ENCODE results near the gene RNF168. TPM values are rescaled to one million over a fixed set of nuclear protein-coding genes. Genes with fewer than 3 reads are reported as not detected.

RNF168 gene
- polyA plus RNA-seq, 1 donor from 2014 or later = 4.2 TPM

GRCh38 chr3:196432137-196432879, 71.3 kb downstream of the RNF168 start, which contains the start of gene UBXN7 (continued):
- TF ChIP-seq RAD21 (conservative IDR thresholded peaks at IDR 0.05) = peak; percentile 38

GRCh38 chr3:196431181-196432136, 72.1 kb downstream of the RNF168 start:
- H3K4me2 ChIP-seq (ENCODE audit: low read length) = peak overlapping the region; percentile 78
- H3K36me3 ChIP-seq (ENCODE audit: insufficient read depth, low read length) = no peaks in the 10 kb centered on the region
- peak overlapping the region; percentile 99 for H3K4me3 ChIP-seq (ENCODE audit: low read length)
- H2AFZ ChIP-seq (ENCODE audit: low read depth, low read length) = peak overlapping the region; percentile 91
- peaks cover 54% of the 10 kb centered on the region for H3K79me2 ChIP-seq (replicated peaks; ENCODE audit: insufficient read depth, low read length)
- H3F3A ChIP-seq (ENCODE audit: insufficient read depth, low read length, poor library complexity, severe bottlenecking) = peaks cover 7% of the 10 kb centered on the region
- peak; percentile 23 for TF ChIP-seq REST (IDR thresholded peaks at IDR 0.05; ENCODE audit: borderline replicate concordance)
- TF ChIP-seq MXI1 (conservative IDR thresholded peaks at IDR 0.05; ENCODE audit: poor library complexity, severe bottlenecking) = peak; percentile 21
- TF ChIP-seq CTCF (IDR thresholded peaks at IDR 0.05; ENCODE audit: poor library complexity, severe bottlenecking) = no peak
- H3K9me3 ChIP-seq (ENCODE audit: low read length) = no peaks in the 10 kb centered on the region
- no peaks in the 10 kb centered on the region for H3K9me2 ChIP-seq (ENCODE audit: insufficient read depth, low read length)
- H4K20me1 ChIP-seq (ENCODE audit: insufficient read depth) = no peaks in the 10 kb centered on the region
- H3K27ac ChIP-seq (ENCODE audit: low read length) = peak overlapping the region; percentile 96
- H3K27me3 ChIP-seq (ENCODE audit: insufficient read depth, low read depth, low read length) = no peaks in the 10 kb centered on the region
- peak overlapping the region; percentile 97 for H3K9ac ChIP-seq (ENCODE audit: low read length)

GRCh38 chr3:196428041-196428440, 75.5 kb downstream of the RNF168 start:
- Histone ChIP-seq H3K4me3 (ENCODE audit: low read length) (no peak overlapping the region), H2AFZ (ENCODE audit: low read depth, low read length) (no peak overlapping the region), H3K79me2 (replicated peaks; ENCODE audit: insufficient read depth, low read length) (peaks cover 85% of the 10 kb centered on the region), H3K4me2 (ENCODE audit: low read length) (no peak overlapping the region), H3K9me3 (ENCODE audit: low read length) (no peaks in the 10 kb centered on the region), H3K9me2 (ENCODE audit: insufficient read depth, low read length) (no peaks in the 10 kb centered on the region), H4K20me1 (ENCODE audit: insufficient read depth) (no peaks in the 10 kb centered on the region), H3K9ac (ENCODE audit: low read length) (no peak overlapping the region), H3K27ac (ENCODE audit: low read length) (no peak overlapping the region), H3K36me3 (ENCODE audit: insufficient read depth, low read length) (no peaks in the 10 kb centered on the region), H3K27me3 (ENCODE audit: insufficient read depth, low read depth, low read length) (no peaks in the 10 kb centered on the region), H3F3A (ENCODE audit: insufficient read depth, low read length, poor library complexity, severe bottlenecking) (peaks cover 7% of the 10 kb centered on the region)
- TF ChIP-seq CTCF (IDR thresholded peaks at IDR 0.05; ENCODE audit: poor library complexity, severe bottlenecking) = no peak
- TF ChIP-seq EP300 (conservative IDR thresholded peaks at IDR 0.05; ENCODE audit: poor library complexity, severe bottlenecking) = no peak
- TF ChIP-seq REST (IDR thresholded peaks at IDR 0.05; ENCODE audit: borderline replicate concordance) = no peak
- TF ChIP-seq EZH2 (IDR thresholded peaks at IDR 0.05; ENCODE audit: borderline replicate concordance, insufficient read depth, low read length, poor library complexity, severe bottlenecking) = no peak
- TF ChIP-seq POLR2AphosphoS5 (IDR thresholded peaks at IDR 0.05) = no peak
- no peak for TF ChIP-seq MXI1 (conservative IDR thresholded peaks at IDR 0.05; ENCODE audit: poor library complexity, severe bottlenecking)
- no peak for TF ChIP-seq RAD21 (conservative IDR thresholded peaks at IDR 0.05)
- no peak for TF ChIP-seq TAF1 (IDR thresholded peaks at IDR 0.05; ENCODE audit: low read depth)
- TF ChIP-seq SMC3 (conservative IDR thresholded peaks at IDR 0.05; ENCODE audit: poor library complexity) = no peak
